Stimulated activated CD8-positive, alpha-beta memory T cell treated with anti-CD3 and anti-CD28 coated beads, Interleukin-2, amount 100 ng/mL, for 1 hour (primary cell): ENCODE data around the gene TBCB.
"Not testable (repeated sequence)": the region's sequence is repeated elsewhere in the genome, so short reads cannot be mapped to it uniquely, and the experiment has no call there.

Source experiments
- DNase-seq, 2 donors: peaks; one replicate each; pipeline ENCODE4 v3.0.0-alpha.2; 2020; ENCODE audit warnings: low read depth in 2 of 2

The TBCB gene, protein sequence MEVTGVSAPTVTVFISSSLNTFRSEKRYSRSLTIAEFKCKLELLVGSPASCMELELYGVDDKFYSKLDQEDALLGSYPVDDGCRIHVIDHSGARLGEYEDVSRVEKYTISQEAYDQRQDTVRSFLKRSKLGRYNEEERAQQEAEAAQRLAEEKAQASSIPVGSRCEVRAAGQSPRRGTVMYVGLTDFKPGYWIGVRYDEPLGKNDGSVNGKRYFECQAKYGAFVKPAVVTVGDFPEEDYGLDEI

DNA sequence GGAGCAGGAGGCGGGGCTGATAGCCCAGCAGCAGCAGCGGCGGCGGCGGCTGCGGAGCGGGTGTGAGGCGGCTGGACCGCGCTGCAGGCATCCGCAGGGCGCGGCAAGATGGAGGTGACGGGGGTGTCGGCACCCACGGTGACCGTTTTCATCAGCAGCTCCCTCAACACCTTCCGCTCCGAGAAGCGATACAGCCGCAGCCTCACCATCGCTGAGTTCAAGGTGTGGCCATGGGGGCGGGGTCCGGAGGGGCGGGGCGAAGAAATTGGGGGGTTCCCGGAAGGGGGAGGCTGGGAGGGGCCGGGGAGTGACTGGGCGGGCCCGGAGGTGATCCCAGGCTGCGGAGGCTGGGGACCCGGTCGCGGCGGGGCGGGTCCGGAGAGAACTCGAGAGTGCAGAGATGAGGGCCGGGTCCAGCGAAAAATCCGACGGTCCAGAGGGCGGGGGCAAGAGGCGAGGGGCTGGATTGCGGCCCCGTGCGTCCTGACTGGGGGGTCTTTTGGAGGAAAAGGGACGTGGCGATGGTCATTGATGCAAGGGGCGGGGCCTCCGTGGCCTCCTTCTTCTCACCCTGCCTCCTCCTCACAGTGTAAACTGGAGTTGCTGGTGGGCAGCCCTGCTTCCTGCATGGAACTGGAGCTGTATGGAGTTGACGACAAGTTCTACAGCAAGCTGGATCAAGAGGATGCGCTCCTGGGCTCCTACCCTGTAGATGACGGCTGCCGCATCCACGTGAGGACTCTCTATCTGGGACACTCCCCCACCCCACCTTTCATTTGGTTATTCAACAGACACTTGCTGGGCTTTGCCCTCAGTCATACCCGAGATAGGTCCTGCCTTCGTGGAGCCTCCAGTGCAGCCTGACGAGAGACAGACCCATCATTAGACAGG lies at the start of gene TBCB:
TSS of gene TBCB (plus strand) at position 16 of the 891 bp plus-strand sequence. CDS start at position 109, 93 bp downstream.
- DNase-seq = peak; percentile 79 to 89

DNA sequence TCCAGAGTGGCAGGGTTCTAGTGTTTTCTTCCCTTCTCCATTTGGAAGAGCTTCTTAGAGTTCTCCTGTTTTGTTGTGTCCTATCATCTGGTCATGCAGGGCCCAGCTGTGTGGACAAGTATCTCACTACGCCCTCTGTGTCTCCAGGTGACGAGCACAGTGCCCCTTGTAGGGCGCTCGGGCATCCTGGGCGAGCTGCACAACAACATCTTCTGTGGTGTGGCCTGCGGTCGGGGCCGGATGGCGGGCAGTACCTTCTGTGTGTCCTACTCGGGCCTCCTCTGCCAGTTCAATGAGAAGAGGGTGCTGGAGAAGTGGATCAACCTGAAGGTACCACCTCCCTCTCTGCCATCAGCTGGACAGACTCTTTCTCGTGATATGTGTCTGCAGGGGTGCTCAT lies 47.6 kb upstream of the TBCB start:
- DNase-seq = no peak

DNA sequence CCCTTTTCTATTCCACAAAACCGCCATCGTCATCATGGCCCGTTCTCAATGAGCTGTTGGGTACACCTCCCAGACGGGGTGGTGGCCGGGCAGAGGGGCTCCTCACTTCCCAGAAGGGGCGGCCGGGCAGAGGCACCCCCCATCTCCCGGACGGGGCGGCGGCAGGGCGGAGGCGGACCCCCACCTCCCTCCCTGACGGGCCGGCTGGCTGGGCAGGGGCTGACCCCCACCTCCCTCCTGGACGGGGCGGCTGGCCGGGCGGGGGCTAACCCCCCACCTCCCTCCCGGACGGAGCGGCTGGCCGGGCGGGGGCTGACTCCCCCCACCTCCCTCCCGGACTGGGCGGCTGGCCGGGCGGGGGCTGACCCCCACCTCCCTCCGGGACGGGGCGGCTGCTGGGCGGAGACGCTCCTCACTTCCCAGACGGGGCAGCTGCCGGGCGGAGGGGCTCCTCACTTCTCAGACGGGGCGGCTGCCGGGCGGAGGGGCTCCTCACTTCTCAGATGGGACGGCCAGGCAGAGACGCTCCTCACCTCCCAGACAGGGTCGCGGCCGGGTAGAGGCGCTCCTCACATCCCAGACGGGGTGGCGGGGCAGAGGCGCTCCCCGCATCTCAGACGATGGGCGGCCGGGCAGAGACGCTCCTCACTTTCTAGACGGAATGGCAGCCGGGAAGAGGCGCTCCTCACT lies 46.3 kb upstream of the TBCB start:
- DNase-seq = not testable (repeated sequence)

DNA sequence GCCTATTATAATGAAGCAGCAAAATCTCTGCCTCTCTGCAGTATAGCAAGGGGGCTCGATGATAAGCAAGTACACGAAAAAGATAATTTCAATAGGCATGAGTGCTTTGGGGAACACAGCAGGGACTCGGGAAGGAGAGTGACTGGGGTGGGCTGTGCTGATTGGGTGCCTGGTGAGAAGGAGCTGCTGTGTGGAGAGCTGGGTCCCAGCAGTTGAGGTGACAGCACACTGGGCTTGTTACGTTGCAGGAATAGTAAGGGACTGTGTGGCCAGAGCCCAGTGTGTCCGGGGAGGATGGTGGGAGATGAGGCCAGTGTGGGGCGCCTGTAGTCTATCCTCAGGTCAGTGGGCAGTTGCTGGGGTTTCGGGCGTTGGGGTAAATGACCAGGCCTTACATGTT lies 43.2 kb upstream of the TBCB start:
- no peak for DNase-seq

DNA sequence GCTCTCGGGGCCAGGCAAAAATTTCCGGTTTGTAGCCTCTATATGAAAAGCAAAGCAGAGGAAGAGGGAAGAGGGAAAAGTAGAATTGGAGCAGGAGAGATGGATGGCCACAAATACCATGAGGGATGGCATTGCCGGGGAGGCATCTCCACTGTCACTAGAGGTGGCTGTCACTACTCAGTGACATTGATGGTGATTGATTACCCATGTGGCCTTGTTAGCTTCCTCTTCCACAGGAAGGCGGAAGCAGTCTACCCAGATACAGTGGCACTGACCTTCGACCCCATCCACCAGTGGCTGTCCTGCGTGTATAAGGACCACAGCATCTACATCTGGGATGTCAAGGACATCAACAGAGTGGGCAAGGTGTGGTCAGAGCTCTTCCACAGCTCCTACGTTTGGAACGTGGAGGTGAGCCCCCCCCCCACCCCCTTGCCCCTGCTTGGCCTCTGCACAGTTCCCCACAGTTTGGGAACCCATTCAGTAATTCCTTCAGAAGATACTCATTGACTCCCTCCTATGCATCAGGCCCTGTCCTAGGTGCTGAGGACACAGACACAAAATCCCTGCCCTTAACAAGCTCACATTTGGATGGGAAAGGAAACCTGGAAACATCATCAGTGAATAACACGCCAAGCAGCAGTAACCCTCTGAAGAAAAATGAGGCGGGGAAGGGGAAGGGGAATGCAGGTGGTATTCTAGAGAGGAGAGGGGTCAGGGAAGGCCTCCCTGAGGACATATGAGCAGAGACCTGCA lies 42.0 kb upstream of the TBCB start:
- DNase-seq = no peak

DNA sequence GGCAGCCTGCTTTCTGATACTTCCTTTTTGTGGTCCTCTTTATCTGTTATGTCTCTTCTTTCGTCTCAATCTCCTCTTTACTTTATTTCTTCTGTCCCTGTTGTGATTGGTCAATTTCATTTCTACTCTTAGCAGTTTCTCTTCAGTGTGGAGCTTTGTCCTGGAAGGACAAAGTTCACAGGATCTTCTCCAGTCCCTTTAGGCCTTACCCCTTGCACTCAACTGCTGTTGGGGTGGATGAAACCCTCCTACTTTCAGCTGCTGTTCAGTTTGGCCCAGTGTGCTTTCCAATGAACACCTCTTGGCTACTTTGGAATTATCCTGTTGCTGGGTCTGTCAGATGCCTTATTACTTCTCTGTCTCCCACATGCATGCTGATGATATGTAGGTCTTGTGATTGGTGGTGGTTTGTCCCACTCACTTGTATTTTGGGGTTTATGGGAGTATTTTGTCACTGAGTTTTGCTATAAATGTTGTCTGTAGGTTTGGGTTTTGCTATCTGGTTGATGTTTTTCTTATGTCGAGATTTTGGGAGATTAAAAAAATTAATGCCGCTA lies 35.8 kb upstream of the TBCB start:
- no peak for DNase-seq

DNA sequence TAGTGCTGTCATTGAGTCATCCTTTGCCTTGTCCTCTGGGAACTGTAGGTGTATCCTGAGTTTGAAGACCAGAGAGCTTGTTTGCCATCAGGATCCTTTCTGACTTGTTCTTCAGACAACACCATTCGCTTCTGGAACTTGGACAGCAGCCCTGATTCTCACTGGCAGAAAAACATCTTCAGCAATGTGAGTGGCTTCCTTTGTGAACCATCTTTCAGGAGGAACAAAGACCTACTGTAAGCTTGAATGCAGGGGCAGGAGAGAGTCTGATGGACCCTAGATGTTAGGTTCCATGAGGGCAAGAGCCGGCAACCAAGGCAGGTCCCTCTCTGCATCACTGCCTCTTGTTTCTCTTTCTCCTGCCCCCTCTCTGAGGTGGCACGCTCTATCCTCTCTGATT lies 33.9 kb upstream of the TBCB start:
- DNase-seq = no peak

DNA sequence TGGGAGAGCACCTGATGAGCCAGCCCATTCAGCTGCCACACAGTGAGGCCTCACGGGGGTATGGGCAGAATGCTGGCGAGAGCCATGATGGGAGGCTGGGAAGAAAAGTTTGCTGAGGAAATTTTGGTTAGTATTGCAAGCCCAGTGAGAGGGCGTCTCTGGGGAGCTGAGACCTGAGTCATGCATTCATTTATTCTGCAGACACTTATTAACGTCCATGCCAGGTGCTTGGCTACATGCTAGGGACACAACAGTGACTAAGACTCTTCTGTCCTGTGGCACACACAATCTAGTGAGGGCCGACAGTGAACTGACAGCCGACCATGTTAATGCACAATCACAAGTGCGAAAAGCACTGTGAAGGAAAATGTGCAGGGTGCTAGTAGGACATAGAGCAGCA lies 33.4 kb upstream of the TBCB start:
- no peak for DNase-seq

DNA sequence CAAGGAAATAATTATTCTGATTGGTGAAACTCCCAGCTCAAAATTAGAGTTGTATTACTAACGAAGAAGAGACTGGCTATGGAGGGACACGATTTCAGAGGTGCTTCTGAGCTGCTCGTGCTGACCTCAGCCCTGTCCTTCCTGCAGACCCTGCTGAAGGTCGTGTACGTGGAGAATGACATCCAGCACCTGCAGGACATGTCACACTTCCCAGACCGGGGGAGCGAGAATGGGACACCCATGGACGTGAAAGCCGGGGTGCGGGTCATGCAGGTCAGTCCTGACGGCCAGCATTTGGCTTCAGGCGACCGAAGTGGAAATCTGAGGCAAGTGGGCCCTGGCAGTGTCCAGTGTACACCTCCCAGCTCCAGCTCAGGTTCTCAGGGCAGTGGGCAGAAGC lies 32.4 kb upstream of the TBCB start:
- no peak for DNase-seq

DNA sequence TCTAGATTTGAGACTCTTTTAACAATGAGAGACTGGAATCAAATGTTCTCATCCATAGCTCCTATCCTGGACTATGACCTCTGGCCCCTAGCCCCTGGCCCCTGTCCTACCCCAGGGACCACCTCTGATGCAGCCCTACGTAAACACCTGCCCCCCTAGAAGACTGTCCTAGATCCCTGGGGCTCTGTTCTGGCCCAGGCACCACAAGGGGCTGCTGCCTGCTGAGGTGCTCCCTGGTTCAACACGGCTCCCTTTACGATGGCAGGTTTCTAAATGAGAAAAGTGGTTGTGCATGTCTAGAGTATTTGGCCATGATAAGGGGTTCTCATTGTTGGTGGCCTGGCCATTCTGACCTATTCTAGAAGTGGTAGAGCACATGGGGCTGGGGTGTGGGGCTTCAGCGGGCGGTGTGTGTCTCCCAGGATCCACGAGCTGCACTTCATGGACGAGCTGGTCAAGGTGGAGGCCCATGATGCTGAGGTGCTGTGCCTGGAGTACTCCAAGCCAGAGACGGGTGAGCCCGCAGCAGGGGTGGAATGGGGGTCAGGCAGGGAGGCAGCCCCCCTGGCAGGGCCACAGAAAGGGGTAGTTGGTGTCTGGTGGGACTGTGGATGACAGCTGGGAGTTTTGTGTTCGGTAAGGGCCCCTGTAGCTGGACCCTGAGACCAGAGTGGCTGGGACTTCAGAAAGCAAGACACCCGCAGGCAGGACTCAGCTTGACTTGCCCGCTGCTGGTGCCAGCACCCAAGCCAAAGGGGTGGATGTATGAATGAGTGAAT lies 30.8 kb upstream of the TBCB start:
- DNase-seq = no peak

DNA sequence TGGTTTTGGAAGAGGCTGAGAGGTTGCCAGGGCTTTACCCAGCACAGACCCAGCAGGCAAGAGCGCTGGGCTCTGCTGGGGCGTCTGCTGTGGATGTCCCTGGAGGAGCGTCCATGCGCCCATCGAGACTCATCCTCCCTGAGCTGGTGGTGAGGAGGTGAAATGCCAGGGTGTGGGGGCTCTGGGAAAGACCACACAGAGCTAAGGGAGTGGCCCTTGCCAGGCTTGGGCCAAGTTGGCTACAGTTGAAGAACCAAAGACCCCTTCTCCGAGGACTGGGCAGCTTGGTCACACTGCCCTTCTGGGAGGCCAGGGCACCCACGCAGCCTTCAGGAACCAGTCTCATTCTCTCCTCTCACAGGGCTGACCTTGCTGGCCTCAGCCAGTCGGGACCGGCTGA lies 28.9 kb upstream of the TBCB start:
- DNase-seq = no peak

DNA sequence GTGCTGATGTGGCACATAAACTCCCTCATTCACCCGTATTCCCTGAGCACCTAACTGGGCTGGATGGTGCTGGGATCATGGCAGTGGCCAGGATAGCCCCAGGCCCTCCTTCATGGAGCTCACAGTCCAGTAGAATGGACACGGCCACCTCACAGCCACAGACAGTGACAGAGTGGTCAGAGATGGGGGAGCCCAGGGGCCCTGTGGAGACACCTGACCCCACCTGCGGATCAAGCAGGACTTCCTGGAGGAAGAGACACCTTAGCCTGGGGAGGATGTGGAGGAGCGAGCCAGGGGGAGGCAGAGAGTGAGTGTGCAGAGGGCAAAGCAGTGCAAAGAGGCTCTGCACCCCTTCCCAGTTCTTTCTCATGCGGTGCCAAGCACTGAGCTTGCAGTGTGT lies 25.4 kb upstream of the TBCB start:
- DNase-seq = no peak

DNA sequence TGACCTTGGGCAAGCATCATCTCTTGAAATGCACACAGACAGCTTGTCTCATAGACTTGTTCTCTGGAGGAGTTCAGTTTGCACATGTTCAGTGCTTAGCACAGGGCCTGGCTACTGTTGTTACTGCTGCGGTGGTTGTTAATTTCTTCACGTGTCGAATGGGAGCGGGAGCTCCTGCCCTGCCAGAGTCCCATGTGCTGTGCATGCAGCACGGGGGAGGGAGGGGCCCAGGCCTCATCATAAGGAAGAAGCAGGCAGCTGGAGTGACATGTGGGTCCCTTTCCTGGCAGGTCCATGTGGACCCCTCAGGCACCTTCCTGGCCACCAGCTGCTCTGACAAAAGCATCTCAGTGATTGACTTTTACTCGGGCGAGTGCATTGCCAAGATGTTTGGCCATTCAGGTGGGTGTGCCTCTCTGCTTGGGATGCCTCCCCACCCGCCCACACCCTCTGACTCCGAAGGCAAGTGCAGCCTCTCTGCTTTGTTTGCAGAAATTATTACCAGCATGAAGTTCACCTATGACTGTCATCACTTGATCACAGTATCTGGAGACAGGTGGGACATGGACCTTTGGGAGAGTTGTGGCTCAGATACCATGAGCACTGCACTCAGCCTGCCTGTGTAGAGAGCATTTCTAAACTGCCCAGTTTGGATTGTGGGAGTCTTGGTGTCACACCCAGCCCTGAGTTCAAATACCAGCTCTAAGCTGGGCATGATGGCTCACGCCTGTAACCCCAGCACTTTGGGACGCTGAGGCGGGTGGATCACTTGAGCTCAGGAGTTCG lies 24.2 kb upstream of the TBCB start:
- no peak for DNase-seq

DNA sequence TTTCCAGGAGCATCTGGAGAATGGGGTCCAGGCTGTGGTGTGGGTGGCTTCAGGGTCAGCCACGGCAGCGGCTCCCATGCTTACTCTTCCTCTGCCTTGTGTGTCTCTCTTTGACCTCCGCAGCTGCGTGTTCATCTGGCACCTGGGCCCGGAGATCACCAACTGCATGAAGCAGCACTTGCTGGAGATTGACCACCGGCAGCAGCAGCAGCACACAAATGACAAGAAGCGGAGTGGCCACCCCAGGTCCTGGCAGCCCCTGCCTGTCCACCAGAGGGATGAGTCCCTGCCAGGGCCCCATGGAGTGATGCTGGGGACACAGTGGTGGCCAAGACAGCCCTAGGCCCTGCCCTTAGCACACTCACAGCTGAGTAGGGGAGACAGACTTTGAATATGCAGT lies 22.7 kb upstream of the TBCB start:
- DNase-seq = no peak

DNA sequence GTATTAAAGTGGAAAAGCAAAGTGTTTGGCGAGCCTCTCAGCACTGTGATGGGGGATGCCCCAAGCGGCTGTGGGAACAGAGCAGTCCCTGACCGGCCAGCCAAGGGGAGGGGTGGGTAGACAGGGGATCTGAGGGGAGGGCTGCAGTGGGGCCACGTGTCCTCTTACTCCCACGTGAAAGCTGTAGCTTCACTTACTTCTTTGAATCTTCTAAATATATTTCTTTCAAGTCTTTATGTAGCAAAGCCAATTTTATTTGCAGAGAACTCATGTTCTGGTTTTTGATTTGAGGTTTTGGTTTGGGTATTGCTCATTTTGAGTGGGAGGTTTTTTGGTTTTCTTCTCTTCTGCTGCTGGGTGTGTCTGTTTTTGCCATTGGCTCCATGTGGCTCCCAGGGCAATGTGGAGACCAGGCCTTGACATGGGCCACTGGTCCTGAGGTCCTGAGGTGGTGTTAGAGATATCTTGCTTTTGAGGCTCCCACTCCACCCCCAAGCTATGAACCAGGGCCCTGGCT lies 22.1 kb upstream of the TBCB start:
- no peak for DNase-seq

DNA sequence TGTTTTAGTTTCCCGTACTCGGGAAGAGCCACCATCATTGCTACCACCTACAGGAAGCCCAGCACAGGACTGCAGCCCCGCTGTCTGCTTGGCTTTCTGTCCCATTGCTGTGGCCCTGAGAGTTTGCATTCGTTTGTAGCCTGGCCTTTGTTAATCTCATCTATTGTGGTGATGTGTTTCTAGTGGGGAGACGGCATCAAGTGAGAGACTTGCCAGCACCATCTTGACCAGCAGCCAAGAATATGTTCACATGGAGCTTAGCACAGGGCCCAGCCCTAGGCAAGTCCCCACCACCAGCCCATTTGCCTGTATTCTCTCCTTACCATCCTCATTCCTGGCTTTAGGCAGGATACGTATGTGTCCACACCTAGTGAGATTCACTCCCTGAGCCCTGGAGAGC lies 21.6 kb upstream of the TBCB start:
- no peak for DNase-seq

DNA sequence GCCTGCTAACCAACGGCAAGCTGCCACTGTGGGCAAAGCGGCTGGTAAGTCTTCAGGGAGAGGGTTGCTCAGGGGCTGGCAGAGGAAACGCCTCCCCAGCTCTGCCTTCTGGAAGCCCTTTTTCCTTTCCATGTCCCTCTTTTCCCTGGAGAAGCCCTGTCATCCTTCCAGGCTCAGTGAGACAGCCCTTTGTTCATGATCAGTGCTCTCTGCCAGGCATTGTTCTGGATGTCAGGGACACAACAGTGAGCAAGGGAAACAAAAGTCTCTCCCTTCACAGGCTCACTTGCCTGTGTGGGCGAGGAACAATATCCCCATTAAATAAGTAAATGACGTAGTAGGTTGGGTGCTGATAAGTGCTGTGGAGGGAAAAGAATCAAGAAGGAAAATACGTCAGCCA lies 18.2 kb upstream of the TBCB start:
- no peak for DNase-seq

DNA sequence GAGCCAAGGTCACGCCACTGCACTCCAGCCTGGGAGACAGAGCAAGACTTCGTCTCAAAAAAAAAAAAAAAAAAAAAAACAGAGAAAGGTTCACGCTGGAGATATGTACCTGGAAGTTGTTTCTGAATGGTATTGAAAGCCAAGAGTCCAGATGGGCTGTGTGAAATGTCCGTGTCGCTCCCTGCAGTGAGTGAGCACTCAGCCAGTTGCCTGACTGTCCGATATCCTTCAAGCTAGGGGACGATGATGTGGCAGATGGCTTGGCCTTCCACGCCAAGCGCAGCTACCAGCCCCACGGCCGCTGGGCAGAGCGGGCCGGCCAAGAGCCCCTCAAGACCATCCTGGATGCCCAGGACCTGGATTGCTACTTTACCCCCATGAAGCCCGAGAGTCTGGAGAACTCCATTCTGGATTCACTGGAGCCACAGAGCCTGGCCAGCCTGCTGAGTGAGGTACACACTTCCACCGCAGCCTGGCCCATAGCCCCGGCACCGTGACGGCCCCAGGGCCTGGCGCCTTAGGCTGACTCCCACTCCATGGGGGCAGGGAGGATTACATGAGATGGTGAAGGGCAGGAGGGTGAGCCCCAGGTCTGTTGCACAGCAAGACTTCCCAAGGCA lies 16.0 kb upstream of the TBCB start:
- no peak for DNase-seq

DNA sequence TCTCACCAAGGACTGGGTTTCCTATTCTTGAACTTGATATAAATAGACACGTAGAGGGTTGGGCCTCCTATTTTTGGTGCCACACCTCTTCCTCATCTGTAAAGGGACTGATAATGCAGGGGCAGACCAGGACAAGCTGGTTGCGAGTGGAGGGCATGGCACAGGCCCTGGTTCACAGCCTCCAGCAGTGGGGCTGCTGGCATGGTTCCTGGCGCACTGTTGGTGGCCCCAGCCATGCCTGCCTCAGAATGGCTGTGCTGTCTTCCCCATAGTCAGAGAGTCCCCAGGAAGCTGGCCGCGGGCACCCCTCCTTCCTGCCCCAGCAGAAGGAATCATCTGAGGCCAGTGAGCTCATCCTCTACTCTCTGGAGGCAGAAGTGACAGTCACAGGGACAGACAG lies 14.8 kb upstream of the TBCB start:
- DNase-seq = no peak
